ENCODE data around the gene PRG3.

GRCh38 chr11:57397394-57397990, 16.5 kb upstream of the PRG3 start:
- TF ChIP-seq CTCF (conservative IDR thresholded peaks at IDR 0.05) (no peak), EZH2 (IDR thresholded peaks at IDR 0.05; ENCODE audit: low read depth) (no peak)

Data from PC-9 (cell line).